Rectal smooth muscle tissue (tissue), 1 donor: ENCODE data around the gene TUBB6.

Experiments
- H3K27ac ChIP-seq: one replicate; pipeline ENCODE4 v1.7.0; 2013; ENCODE audit warnings: low read depth, low read length, inconsistent platforms
- H3K27me3 ChIP-seq: one replicate; pipeline ENCODE4 v1.7.0; 2013; ENCODE audit warnings: low read length; ENCODE audit not compliant: control insufficient read depth, insufficient read depth
- H3K36me3 ChIP-seq: one replicate; pipeline ENCODE4 v1.7.0; 2013; ENCODE audit warnings: low read length; ENCODE audit not compliant: control insufficient read depth, insufficient read depth
- H3K4me1 ChIP-seq: one replicate; pipeline ENCODE4 v1.7.0; 2013; ENCODE audit warnings: low read length; ENCODE audit not compliant: control insufficient read depth, insufficient read depth
- H3K4me3 ChIP-seq: one replicate; pipeline ENCODE4 v1.7.0; 2013; ENCODE audit warnings: low read length
- H3K9ac ChIP-seq: one replicate; pipeline ENCODE4 v1.7.0; 2013; ENCODE audit warnings: low read length

TUBB6 gene

GRCh38 chr18:12371590-12371989 is 63.5 kb downstream of the TUBB6 start:
- no peak overlapping the region for H3K9ac ChIP-seq
- H3K4me1 ChIP-seq = peaks cover 4% of the 10 kb centered on the region
- H3K27me3 ChIP-seq = no peaks in the 10 kb centered on the region
- no peak overlapping the region for H3K4me3 ChIP-seq
- H3K36me3 ChIP-seq = peaks cover 11% of the 10 kb centered on the region
- H3K27ac ChIP-seq = no peak overlapping the region

- Histone ChIP-seq H3K27ac (no peak overlapping the region), H3K27me3 (no peaks in the 10 kb centered on the region), H3K9ac (no peak overlapping the region), H3K4me3 (no peak overlapping the region), H3K36me3 (peaks cover 7% of the 10 kb centered on the region), H3K4me1 (peaks cover 4% of the 10 kb centered on the region)
These were observed 64.4 kb downstream of the TUBB6 start for GRCh38 chr18:12372406-12372805.

DNA sequence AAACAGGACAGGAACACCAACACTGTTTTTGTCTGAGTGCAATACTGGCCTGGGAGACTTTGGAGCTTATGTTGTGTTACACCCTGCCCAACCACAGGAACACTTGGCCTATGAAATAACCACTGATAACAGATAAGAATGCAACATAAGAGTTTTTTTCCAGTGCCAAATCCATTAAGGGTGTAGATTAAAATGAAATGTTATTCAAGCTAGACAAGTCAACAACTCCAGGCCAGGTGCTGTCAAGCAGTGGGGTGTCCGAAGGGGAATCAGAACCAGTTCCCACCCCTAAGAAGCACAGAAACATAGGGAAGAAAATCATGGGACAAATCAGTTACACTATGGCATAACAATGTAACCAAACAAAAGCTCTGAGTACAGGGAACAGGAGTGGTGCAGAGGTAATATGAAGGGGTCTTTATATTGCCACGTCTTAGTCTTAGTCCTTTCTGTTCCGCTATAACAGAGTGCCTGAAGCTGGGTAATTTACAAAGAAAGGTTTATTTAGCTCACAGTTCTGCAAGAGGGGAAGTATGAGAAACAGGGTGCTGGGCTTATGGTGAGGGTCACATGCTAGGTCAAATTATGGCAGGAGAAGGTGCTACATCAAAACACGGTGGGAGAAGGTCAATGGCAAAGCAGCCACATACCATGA is 65.2 kb downstream of the TUBB6 start:
- no peak overlapping the region for H3K9ac ChIP-seq
- H3K27me3 ChIP-seq = no peaks in the 10 kb centered on the region
- H3K4me3 ChIP-seq = no peak overlapping the region
- H3K36me3 ChIP-seq = peaks cover 4% of the 10 kb centered on the region
- no peak overlapping the region for H3K27ac ChIP-seq
- peaks cover 8% of the 10 kb centered on the region for H3K4me1 ChIP-seq

- H3K27me3 ChIP-seq = no peaks in the 10 kb centered on the region
- H3K4me3 ChIP-seq = no peak overlapping the region
- H3K36me3 ChIP-seq = peaks cover 4% of the 10 kb centered on the region
- H3K27ac ChIP-seq = no peak overlapping the region
- peaks cover 8% of the 10 kb centered on the region for H3K4me1 ChIP-seq
- H3K9ac ChIP-seq = no peak overlapping the region
These were observed 65.7 kb downstream of the TUBB6 start for GRCh38 chr18:12373771-12374116.

- Histone ChIP-seq H3K27me3 (no peaks in the 10 kb centered on the region), H3K27ac (no peak overlapping the region), H3K4me3 (no peak overlapping the region), H3K36me3 (no peaks in the 10 kb centered on the region), H3K9ac (no peak overlapping the region), H3K4me1 (peaks cover 8% of the 10 kb centered on the region)
These were observed 66.4 kb downstream of the TUBB6 start for GRCh38 chr18:12374401-12374800.
